ENCODE results near the gene BRINP3. TPM values are rescaled to one million over a fixed set of nuclear protein-coding genes. Genes with fewer than 3 reads are reported as not detected.

BRINP3 gene
- polyA plus RNA-seq, 1 donor from 2014 or later, result 7.7 TPM

DNA sequence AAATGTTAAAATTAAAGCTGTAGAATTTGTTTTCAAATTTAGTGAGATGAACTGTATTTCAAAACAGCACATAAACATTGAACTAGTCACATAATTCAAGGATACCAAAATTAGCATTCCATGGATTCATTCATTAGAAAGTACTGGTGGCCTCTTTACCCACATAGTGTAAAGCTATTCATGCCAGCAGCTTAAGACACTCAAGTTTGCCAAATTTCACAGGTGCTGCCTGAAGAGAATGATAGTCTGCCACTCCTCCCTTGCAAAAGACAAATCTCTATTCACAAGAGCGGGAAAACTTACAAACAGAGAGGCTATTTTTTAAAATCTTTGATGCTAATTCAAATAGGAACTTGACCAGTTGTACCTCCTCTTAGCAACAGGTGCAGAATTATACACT lies 337.0 kb downstream of the BRINP3 start:
- H3K9ac ChIP-seq (ENCODE audit: low read length), result no peak overlapping the region
- no peaks in the 10 kb centered on the region for H3K36me3 ChIP-seq (ENCODE audit: insufficient read depth, low read length)
- no peaks in the 10 kb centered on the region for H3K9me2 ChIP-seq (ENCODE audit: insufficient read depth, low read length)
- H3K9me3 ChIP-seq (ENCODE audit: low read length), result no peaks in the 10 kb centered on the region
- H3K4me2 ChIP-seq (ENCODE audit: low read length), result no peak overlapping the region
- H3K27me3 ChIP-seq (ENCODE audit: insufficient read depth, low read depth, low read length), result no peaks in the 10 kb centered on the region
- no peak overlapping the region for H3K27ac ChIP-seq (ENCODE audit: low read length)
- no peak overlapping the region for H2AFZ ChIP-seq (ENCODE audit: low read depth, low read length)
- no peaks in the 10 kb centered on the region for H3F3A ChIP-seq (ENCODE audit: insufficient read depth, low read length, poor library complexity, severe bottlenecking)
- H3K4me3 ChIP-seq (ENCODE audit: low read length), result no peak overlapping the region
- no peaks in the 10 kb centered on the region for H4K20me1 ChIP-seq (ENCODE audit: insufficient read depth)
- H3K79me2 ChIP-seq (replicated peaks; ENCODE audit: insufficient read depth, low read length), result no peaks in the 10 kb centered on the region
- no peak for TF ChIP-seq RAD21 (conservative IDR thresholded peaks at IDR 0.05)
- TF ChIP-seq, protein P1, sequence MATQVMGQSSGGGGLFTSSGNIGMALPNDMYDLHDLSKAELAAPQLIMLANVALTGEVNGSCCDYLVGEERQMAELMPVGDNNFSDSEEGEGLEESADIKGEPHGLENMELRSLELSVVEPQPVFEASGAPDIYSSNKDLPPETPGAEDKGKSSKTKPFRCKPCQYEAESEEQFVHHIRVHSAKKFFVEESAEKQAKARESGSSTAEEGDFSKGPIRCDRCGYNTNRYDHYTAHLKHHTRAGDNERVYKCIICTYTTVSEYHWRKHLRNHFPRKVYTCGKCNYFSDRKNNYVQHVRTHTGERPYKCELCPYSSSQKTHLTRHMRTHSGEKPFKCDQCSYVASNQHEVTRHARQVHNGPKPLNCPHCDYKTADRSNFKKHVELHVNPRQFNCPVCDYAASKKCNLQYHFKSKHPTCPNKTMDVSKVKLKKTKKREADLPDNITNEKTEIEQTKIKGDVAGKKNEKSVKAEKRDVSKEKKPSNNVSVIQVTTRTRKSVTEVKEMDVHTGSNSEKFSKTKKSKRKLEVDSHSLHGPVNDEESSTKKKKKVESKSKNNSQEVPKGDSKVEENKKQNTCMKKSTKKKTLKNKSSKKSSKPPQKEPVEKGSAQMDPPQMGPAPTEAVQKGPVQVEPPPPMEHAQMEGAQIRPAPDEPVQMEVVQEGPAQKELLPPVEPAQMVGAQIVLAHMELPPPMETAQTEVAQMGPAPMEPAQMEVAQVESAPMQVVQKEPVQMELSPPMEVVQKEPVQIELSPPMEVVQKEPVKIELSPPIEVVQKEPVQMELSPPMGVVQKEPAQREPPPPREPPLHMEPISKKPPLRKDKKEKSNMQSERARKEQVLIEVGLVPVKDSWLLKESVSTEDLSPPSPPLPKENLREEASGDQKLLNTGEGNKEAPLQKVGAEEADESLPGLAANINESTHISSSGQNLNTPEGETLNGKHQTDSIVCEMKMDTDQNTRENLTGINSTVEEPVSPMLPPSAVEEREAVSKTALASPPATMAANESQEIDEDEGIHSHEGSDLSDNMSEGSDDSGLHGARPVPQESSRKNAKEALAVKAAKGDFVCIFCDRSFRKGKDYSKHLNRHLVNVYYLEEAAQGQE (IDR thresholded peaks at IDR 0.05; ENCODE audit: borderline replicate concordance), result no peak
- no peak for TF ChIP-seq TAF1 (IDR thresholded peaks at IDR 0.05; ENCODE audit: low read depth)
- TF ChIP-seq MXI1 (conservative IDR thresholded peaks at IDR 0.05; ENCODE audit: poor library complexity, severe bottlenecking), result no peak
- TF ChIP-seq POLR2AphosphoS5 (IDR thresholded peaks at IDR 0.05), result no peak
- TF ChIP-seq EP300 (conservative IDR thresholded peaks at IDR 0.05; ENCODE audit: poor library complexity, severe bottlenecking), result no peak
- no peak for TF ChIP-seq EZH2 (IDR thresholded peaks at IDR 0.05; ENCODE audit: borderline replicate concordance, insufficient read depth, low read length, poor library complexity, severe bottlenecking)
- no peak for TF ChIP-seq SMC3 (conservative IDR thresholded peaks at IDR 0.05; ENCODE audit: poor library complexity)
- TF ChIP-seq CTCF (IDR thresholded peaks at IDR 0.05; ENCODE audit: poor library complexity, severe bottlenecking), result no peak

- Histone ChIP-seq H3K79me2 (replicated peaks; ENCODE audit: insufficient read depth, low read length) (no peaks in the 10 kb centered on the region), H3K27me3 (ENCODE audit: insufficient read depth, low read depth, low read length) (no peaks in the 10 kb centered on the region), H3K36me3 (ENCODE audit: insufficient read depth, low read length) (no peaks in the 10 kb centered on the region), H4K20me1 (ENCODE audit: insufficient read depth) (no peaks in the 10 kb centered on the region), H3K9ac (ENCODE audit: low read length) (no peak overlapping the region), H3K27ac (ENCODE audit: low read length) (no peak overlapping the region), H2AFZ (ENCODE audit: low read depth, low read length) (no peak overlapping the region), H3F3A (ENCODE audit: insufficient read depth, low read length, poor library complexity, severe bottlenecking) (no peaks in the 10 kb centered on the region), H3K9me3 (ENCODE audit: low read length) (no peaks in the 10 kb centered on the region), H3K4me3 (ENCODE audit: low read length) (no peak overlapping the region), H3K4me2 (ENCODE audit: low read length) (no peak overlapping the region), H3K9me2 (ENCODE audit: insufficient read depth, low read length) (no peaks in the 10 kb centered on the region)
- TF ChIP-seq CTCF (IDR thresholded peaks at IDR 0.05; ENCODE audit: poor library complexity, severe bottlenecking), result no peak
Observed at GRCh38 chr1:190138702-190139101, 339.0 kb downstream of the BRINP3 start.
